ENCODE measurements around the gene VPS54. TPM values are rescaled to one million over a fixed set of nuclear protein-coding genes. Genes with fewer than 3 reads are reported as not detected.

VPS54 gene
- 10.2 and 13.0 TPM in 2 replicates for total RNA-seq

DNA sequence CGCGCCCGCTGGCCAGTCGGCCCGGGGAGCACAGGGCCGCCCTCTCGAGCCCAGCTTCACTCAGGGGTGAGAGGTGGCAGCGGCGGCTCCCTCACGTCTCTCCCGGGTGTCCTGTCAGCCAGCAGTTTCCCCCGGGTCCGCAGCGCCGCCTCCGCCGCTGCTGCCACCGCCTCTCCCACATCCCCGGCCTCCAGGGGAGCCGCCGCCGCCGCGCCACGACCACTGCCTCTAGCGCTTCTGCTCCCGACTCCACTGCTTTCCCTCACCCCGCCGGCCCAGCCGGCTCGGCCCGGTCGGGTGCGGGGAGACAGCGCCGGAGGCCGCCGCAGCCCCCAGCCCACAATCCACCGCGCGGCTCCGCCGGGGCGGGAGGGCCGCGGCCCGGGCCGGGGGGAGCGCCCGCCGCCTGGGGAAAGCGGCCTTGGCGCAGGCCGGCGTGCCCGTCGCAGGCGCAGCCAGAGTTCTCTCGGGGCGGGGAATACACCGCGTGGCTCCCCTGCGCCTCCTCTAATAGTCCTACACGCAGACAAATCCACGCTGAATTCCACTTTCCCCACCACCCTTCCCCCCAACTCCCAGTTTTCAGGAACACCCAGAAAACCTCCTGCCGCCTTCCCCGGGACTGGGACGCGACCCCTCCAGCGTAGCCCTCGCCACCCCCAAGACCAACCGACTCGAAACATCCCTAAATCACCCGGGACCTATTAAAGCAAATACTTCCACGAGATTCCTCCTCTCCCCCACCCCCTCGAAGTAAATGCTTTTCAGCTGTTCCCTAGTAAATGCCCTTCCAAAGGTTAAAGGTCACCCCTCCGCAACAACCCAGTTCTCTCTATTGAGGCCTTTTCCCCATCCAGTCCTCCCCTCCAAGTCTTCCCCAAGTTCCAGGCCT lies at the start of gene VPS54:
Gene VPS54 (minus strand): TSS at position 346 of the 892 bp plus-strand sequence. CDS start 35,429 bp downstream, outside the sequence.

Other genes with a start within 250 kb of the VPS54 start
- gene UGP2, start 177.5 kb downstream of the VPS54 start, total RNA-seq: 101 and 145 TPM in 2 replicates
- gene PELI1, start 125.0 kb upstream of the VPS54 start, total RNA-seq: 29.8 and 35.8 TPM in 2 replicates

Data from airway epithelial cell (primary cell).